ENCODE results near the gene SLC17A3.

Gene SLC17A3

GRCh38 chr6:25899580-25900408, 25.8 kb upstream of the SLC17A3 start:
- H3K27ac ChIP-seq, result no peak overlapping the region; the same call in 1 of the 2 replicates
- TF ChIP-seq CTCF (conservative IDR thresholded peaks at IDR 0.05), result no peak

- TF ChIP-seq CTCF (conservative IDR thresholded peaks at IDR 0.05), result no peak
- H3K27ac ChIP-seq, result peak overlapping the region; percentile 39; the same call in 1 of the 2 replicates
Measured at GRCh38 chr6:25899123-25899522, 25.1 kb upstream of the SLC17A3 start.

GRCh38 chr6:25898289-25898977, 24.4 kb upstream of the SLC17A3 start:
- H3K27ac ChIP-seq, result peak overlapping the region; percentile 39
- TF ChIP-seq CTCF (conservative IDR thresholded peaks at IDR 0.05), result no peak

GRCh38 chr6:25896252-25896651, 22.2 kb upstream of the SLC17A3 start:
- no peak overlapping the region for H3K27ac ChIP-seq
- TF ChIP-seq CTCF (conservative IDR thresholded peaks at IDR 0.05), result no peak

- no peak for TF ChIP-seq CTCF (conservative IDR thresholded peaks at IDR 0.05)
- H3K27ac ChIP-seq, result no peak overlapping the region
Measured at GRCh38 chr6:25895771-25896170, 21.7 kb upstream of the SLC17A3 start.

- H3K27ac ChIP-seq, result no peak overlapping the region
- no peak for TF ChIP-seq CTCF (conservative IDR thresholded peaks at IDR 0.05)
Measured at GRCh38 chr6:25893778-25894177, 19.7 kb upstream of the SLC17A3 start.

- no peak for TF ChIP-seq CTCF (conservative IDR thresholded peaks at IDR 0.05)
- H3K27ac ChIP-seq, result no peak overlapping the region
Measured at GRCh38 chr6:25892877-25893276, 18.8 kb upstream of the SLC17A3 start.
